ENCODE results near the gene MAST3.

MAST3 gene

DNA sequence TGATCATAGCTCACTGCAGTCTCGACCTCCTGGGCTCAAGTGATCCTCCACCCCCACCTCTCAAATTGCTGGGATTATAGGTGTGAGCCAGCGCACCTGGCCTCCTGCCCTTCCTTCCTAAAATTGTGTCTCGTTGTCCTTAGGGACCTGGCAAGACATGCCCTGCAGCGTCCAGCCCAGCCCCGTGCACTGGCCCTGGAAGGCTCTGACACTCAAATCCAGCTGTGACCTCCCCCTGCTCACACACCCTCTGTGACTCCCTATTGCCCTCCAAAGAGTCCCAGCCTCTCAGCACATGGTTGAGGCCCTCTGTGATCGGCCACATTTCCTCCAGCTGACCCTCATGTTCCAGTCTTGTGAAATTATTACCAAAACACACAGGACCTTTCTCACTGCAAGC lies 100.4 kb downstream of the MAST3 start:
- ChIA-PET POLR2A (interaction anchor here (0.6 to 1.1 kb wide), 2 partner anchors 84 to 379 kb away, joined by 3 read pairs; partner anchors contain the start of gene JUND), CTCF (interaction anchor here (1.7 kb wide), 1 partner anchor 54 kb away, joined by 4 read pairs; no protein-coding TSS in a partner anchor)
- Histone ChIP-seq H3K27ac (ENCODE audit: extremely low read depth, low read depth, low read length) (no peak overlapping the region), H3K9me3 (ENCODE audit: control insufficient read depth, insufficient read depth, low read depth, low read length) (no peaks in the 10 kb centered on the region), H3K36me3 (ENCODE audit: control insufficient read depth in 2 of 2, insufficient read depth in 1 of 2, low read length in 2 of 2) (peaks cover 4 to 32% of the 10 kb centered on the region in 2 experiments; a peak in 2 of 3 replicates), H3K4me1 (ENCODE audit: control insufficient read depth, insufficient read depth, low read length) (no peaks in the 10 kb centered on the region), H3K4me3 (ENCODE audit: low read depth, low read length) (no peak overlapping the region)
- TF ChIP-seq ZNF558 (tag by site-specific recombination; IDR thresholded peaks at IDR 0.05): peak; percentile 66
- peak; percentile 58; the same call in 1 of the 2 replicates for TF ChIP-seq ZNF16 (tag by site-specific recombination; IDR thresholded peaks at IDR 0.05; ENCODE audit: low read depth)
- TF ChIP-seq, protein P1, sequence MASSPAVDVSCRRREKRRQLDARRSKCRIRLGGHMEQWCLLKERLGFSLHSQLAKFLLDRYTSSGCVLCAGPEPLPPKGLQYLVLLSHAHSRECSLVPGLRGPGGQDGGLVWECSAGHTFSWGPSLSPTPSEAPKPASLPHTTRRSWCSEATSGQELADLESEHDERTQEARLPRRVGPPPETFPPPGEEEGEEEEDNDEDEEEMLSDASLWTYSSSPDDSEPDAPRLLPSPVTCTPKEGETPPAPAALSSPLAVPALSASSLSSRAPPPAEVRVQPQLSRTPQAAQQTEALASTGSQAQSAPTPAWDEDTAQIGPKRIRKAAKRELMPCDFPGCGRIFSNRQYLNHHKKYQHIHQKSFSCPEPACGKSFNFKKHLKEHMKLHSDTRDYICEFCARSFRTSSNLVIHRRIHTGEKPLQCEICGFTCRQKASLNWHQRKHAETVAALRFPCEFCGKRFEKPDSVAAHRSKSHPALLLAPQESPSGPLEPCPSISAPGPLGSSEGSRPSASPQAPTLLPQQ (tag by site-specific recombination; IDR thresholded peaks at IDR 0.05): no peak
- no peak for TF ChIP-seq ZNF510 (tag by site-specific recombination; IDR thresholded peaks at IDR 0.05; ENCODE audit: insufficient replicate concordance)
- no peak for TF ChIP-seq ZNF157 (tag by site-specific recombination; IDR thresholded peaks at IDR 0.05)
- TF ChIP-seq, protein P2, sequence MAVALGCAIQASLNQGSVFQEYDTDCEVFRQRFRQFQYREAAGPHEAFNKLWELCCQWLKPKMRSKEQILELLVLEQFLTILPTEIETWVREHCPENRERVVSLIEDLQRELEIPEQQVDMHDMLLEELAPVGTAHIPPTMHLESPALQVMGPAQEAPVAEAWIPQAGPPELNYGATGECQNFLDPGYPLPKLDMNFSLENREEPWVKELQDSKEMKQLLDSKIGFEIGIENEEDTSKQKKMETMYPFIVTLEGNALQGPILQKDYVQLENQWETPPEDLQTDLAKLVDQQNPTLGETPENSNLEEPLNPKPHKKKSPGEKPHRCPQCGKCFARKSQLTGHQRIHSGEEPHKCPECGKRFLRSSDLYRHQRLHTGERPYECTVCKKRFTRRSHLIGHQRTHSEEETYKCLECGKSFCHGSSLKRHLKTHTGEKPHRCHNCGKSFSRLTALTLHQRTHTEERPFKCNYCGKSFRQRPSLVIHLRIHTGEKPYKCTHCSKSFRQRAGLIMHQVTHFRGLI (tag by site-specific recombination; IDR thresholded peaks at IDR 0.05): no peak
- TF ChIP-seq, protein P3, sequence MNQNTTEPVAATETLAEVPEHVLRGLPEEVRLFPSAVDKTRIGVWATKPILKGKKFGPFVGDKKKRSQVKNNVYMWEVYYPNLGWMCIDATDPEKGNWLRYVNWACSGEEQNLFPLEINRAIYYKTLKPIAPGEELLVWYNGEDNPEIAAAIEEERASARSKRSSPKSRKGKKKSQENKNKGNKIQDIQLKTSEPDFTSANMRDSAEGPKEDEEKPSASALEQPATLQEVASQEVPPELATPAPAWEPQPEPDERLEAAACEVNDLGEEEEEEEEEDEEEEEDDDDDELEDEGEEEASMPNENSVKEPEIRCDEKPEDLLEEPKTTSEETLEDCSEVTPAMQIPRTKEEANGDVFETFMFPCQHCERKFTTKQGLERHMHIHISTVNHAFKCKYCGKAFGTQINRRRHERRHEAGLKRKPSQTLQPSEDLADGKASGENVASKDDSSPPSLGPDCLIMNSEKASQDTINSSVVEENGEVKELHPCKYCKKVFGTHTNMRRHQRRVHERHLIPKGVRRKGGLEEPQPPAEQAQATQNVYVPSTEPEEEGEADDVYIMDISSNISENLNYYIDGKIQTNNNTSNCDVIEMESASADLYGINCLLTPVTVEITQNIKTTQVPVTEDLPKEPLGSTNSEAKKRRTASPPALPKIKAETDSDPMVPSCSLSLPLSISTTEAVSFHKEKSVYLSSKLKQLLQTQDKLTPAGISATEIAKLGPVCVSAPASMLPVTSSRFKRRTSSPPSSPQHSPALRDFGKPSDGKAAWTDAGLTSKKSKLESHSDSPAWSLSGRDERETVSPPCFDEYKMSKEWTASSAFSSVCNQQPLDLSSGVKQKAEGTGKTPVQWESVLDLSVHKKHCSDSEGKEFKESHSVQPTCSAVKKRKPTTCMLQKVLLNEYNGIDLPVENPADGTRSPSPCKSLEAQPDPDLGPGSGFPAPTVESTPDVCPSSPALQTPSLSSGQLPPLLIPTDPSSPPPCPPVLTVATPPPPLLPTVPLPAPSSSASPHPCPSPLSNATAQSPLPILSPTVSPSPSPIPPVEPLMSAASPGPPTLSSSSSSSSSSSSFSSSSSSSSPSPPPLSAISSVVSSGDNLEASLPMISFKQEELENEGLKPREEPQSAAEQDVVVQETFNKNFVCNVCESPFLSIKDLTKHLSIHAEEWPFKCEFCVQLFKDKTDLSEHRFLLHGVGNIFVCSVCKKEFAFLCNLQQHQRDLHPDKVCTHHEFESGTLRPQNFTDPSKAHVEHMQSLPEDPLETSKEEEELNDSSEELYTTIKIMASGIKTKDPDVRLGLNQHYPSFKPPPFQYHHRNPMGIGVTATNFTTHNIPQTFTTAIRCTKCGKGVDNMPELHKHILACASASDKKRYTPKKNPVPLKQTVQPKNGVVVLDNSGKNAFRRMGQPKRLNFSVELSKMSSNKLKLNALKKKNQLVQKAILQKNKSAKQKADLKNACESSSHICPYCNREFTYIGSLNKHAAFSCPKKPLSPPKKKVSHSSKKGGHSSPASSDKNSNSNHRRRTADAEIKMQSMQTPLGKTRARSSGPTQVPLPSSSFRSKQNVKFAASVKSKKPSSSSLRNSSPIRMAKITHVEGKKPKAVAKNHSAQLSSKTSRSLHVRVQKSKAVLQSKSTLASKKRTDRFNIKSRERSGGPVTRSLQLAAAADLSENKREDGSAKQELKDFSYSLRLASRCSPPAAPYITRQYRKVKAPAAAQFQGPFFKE (tag by site-specific recombination; IDR thresholded peaks at IDR 0.05; ENCODE audit: borderline replicate concordance): no peak

DNA sequence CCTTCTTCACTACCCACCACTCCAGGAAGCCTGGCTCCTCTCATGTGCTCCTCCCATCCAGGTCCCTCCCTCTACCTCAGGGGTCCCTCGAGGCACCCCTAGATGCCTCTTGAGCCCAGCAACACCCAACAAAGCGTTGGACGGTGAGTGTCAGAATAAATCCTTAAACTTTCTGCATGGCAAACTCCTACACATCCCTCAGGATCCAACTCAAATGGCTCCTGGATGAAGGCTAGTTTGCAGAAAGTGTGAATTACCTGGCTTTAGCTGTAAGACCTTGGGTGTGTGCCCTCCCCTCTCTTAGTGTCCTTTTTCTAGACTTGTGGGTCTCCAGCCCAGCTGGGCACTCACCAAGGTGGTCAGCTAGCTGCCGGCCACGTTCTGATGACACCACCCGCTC lies 100.8 kb downstream of the MAST3 start:
- Histone ChIP-seq H3K9me3 (ENCODE audit: control insufficient read depth, insufficient read depth, low read depth, low read length) (no peaks in the 10 kb centered on the region), H3K27ac (ENCODE audit: extremely low read depth, low read depth, low read length) (no peak overlapping the region), H3K4me1 (ENCODE audit: control insufficient read depth, insufficient read depth, low read length) (no peaks in the 10 kb centered on the region), H3K36me3 (ENCODE audit: control insufficient read depth in 2 of 2, insufficient read depth in 1 of 2, low read length in 2 of 2) (peaks cover 4 to 32% of the 10 kb centered on the region in 2 experiments; a peak in 2 of 3 replicates), H3K4me3 (ENCODE audit: low read depth, low read length) (no peak overlapping the region)
- ChIA-PET POLR2A (interaction anchor here (0.6 to 1.1 kb wide), 2 partner anchors 83 to 379 kb away, joined by 3 read pairs; partner anchors contain the start of gene JUND), CTCF (interaction anchor here (1.7 kb wide), 1 partner anchor 54 kb away, joined by 4 read pairs; no protein-coding TSS in a partner anchor)
- TF ChIP-seq SCRT2 (tag by site-specific recombination; IDR thresholded peaks at IDR 0.05) (no peak), ZFP3 (tag by site-specific recombination; IDR thresholded peaks at IDR 0.05; ENCODE audit: low read depth) (peak; percentile 90)

All from HEK293 (cell line).